ENCODE data around the gene TMPRSS11F.

The TMPRSS11F gene

GRCh38 chr4:68077301-68077700 lies 52.4 kb downstream of the TMPRSS11F start:
- DNase-seq: no peak

DNA sequence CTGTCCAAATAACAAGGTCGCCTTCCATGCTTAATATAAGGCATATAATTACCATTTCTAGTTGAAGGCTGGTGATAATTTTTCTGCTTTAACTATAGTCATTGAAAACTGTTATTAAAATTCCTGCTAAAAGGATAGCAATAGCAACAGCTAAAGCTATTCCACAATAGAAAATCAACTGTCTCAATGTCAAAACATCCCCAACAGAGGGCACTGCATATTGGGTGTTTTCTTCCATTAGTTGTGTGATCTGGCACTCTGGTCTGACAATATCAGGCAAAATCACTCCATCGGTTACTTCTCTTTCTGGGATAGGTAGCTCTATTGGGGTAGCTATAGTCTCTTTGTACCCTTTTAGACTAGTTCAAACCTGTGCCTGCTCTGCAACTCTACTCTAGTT lies 53.5 kb downstream of the TMPRSS11F start:
- DNase-seq: no peak

- no peak for DNase-seq
Observed at GRCh38 chr4:68074397-68074796, 55.3 kb downstream of the TMPRSS11F start.

DNA sequence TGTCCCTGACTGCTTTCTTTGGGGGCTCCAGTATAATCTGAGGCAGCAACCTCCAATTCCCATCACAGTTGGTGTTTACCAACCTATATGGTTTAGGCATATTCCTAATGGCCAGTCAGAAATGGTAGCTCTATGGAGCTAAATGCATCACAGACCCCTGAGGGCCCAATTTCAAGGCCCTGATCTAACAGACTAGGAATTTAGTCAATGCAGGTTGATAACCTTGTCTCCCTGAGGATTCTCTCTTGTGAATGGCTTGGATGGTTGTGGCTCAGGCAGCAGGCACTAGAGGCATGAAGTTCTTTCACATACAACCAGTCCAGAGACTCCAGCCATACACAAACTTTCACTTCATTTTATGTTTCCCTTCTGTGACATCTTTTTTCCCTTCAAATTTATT lies 59.4 kb downstream of the TMPRSS11F start:
- DNase-seq: no peak

DNA sequence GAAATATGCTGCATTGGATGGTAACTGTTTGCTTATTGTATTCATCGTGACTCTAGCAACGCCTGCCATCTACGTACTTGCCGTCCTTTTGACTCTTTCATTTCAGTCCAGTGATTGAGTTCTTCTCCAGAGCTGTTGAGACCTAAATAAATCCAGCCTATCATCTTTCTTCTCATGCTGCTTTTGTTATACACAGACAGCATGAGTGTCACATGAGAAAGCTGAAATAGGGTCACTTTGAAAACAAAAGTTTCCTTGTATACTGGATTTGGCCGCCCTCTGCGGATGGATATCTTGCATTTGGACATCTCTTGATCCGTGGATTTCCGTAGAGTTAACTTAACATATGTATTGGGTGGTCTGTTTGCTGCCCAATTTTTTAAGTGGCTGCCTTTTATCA lies 67.2 kb downstream of the TMPRSS11F start:
- no peak for DNase-seq

GRCh38 chr4:68038272-68038671 lies 91.4 kb downstream of the TMPRSS11F start:
- no peak for DNase-seq

GRCh38 chr4:68021185-68021584 lies 108.5 kb downstream of the TMPRSS11F start:
- DNase-seq: no peak

DNA sequence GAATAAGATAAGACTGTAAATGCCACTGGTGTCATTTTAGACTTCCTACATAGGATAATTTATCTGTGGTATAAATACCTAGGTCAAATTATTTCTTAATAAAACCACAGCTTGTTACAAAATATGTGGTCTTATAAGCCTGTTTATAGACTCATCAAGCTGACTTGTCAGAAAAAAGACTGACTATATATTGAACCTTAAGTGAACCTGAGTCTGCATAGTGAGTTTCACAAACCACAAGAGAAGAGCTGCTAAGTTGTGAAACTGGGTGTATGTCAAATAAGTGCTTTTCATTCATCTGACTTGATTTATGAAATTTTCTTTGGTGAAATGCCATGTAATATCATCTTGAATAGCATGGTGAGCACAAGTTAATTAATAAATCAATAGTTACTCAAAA lies 118.0 kb downstream of the TMPRSS11F start:
- no peak for DNase-seq
